Raji (cell line): Measurements from ENCODE around the gene MCL1.

Source experiments
- POLR2A ChIP-seq: IDR thresholded peaks from 2 replicates; pipeline ENCODE4 v1.6.1; 2011; ENCODE audit warnings: low read depth, low read length, control low read depth; ENCODE audit not compliant: insufficient read depth

MCL1 gene

GRCh38 chr1:150606463-150607142 is 27.2 kb upstream of the MCL1 start:
- no peak for TF ChIP-seq POLR2A

GRCh38 chr1:150604226-150604588 is 24.8 kb upstream of the MCL1 start:
- TF ChIP-seq POLR2A, result no peak

- no peak for TF ChIP-seq POLR2A
Observed at GRCh38 chr1:150603711-150604110, 24.3 kb upstream of the MCL1 start.

- TF ChIP-seq POLR2A, result no peak
Observed at GRCh38 chr1:150601540-150601939, 22.1 kb upstream of the MCL1 start.

- no peak for TF ChIP-seq POLR2A
Observed at GRCh38 chr1:150596976-150597375, 17.6 kb upstream of the MCL1 start.

- no peak for TF ChIP-seq POLR2A
Observed at GRCh38 chr1:150596095-150596892, 16.9 kb upstream of the MCL1 start.

- no peak for TF ChIP-seq POLR2A
Observed at GRCh38 chr1:150582371-150582770, 3.0 kb upstream of the MCL1 start.

- TF ChIP-seq POLR2A, result no peak
Observed at GRCh38 chr1:150579945-150580642, 684 bp upstream of the MCL1 start.

GRCh38 chr1:150578272-150579109 is 919 bp downstream of the MCL1 start:
- no peak for TF ChIP-seq POLR2A

GRCh38 chr1:150577557-150578271 is 1.7 kb downstream of the MCL1 start:
- no peak for TF ChIP-seq POLR2A

GRCh38 chr1:150576794-150577556 is 2.4 kb downstream of the MCL1 start:
- no peak for TF ChIP-seq POLR2A

- no peak for TF ChIP-seq POLR2A
Observed at GRCh38 chr1:150576367-150576711, 3.1 kb downstream of the MCL1 start.

- TF ChIP-seq POLR2A, result no peak
Observed at GRCh38 chr1:150575518-150576366, 3.7 kb downstream of the MCL1 start.
